ENCODE results near the gene SALL4.

- TF ChIP-seq CTCF (IDR thresholded peaks at IDR 0.05): no peak
- TF ChIP-seq POLR2A (IDR thresholded peaks at IDR 0.05): no peak
Measured at GRCh38 chr20:51799401-51799860, 2.9 kb downstream of the SALL4 start.

Data from transverse colon (tissue), 3 donors.